ENCODE data around the gene WBP4. TPM values are rescaled to one million over a fixed set of nuclear protein-coding genes. Genes with fewer than 3 reads are reported as not detected.

The WBP4 gene
- total RNA-seq, 2 experiments from 2014 or later, result 9.6 to 11.8 TPM

DNA sequence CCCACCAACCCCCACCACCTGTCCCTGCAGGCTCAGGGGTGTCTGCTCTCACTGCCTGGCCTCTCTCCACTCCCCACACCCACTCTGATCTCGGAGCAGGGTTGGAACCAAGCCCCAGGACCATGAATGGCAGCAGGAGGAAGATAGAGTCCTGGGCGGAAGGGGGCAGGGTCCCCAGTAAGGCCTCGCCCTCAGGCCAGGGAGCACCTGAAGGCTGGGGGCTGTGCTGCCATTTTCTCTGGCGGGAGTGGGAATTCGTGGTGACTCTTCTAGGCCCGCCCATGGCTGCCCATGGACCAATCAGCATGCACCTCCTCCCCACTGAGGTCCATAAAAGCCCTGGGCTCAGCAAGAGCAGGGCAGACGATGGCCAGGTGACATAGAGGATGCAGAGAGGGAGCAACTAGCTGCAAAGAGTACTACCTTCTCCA lies 46.3 kb downstream of the WBP4 start:
- ATAC-seq, result no peak
- intact Hi-C loops (cut with micrococcal nuclease), result no loop called here
- no peaks in the 10 kb centered on the region for H3K27me3 Mint-ChIP-seq
- POLR2A ChIA-PET, result interaction anchor here (1.1 kb wide), 1 partner anchor 9 kb away, joined by 4 read pairs; no protein-coding TSS in a partner anchor
- CTCF ChIA-PET, result no interaction called here
- DNase-seq, result no peak
- no peaks in the 10 kb centered on the region for H3K36me3 Mint-ChIP-seq (ENCODE audit: low read depth)
- TF ChIP-seq CTCF (IDR thresholded peaks at IDR 0.05), result no peak
- no peaks in the 10 kb centered on the region for H3K4me1 Mint-ChIP-seq (ENCODE audit: low read depth)
- no peak overlapping the region for H3K27ac Mint-ChIP-seq
- no peaks in the 10 kb centered on the region for H3K9me3 Mint-ChIP-seq
- no peak overlapping the region for H3K4me3 Mint-ChIP-seq

DNA sequence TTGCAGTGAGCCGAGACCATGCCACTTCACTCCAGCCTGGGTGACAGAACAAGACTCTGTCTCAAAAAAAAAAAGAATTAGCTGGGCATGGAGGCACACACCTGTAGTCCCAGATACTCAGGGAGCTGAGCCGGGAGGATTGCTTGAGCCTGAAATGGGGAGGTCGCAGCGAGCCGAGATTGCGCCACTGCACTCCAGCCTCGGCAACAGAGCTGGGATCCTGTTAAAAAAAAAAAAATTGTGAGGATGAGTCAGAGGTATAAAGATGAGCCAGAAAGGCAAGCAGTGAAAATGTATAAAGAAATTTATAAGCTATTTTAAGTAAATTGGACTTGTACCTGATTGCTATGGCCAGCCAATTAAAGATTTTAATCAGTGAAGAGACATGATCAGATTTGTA lies 50.1 kb downstream of the WBP4 start:
- H3K36me3 Mint-ChIP-seq (ENCODE audit: low read depth), result no peaks in the 10 kb centered on the region
- no peak overlapping the region for H3K4me3 Mint-ChIP-seq
- intact Hi-C loops (cut with micrococcal nuclease), result no loop called here
- DNase-seq (no peak), ATAC-seq (no peak)
- TF ChIP-seq CTCF (IDR thresholded peaks at IDR 0.05), result no peak
- POLR2A ChIA-PET, result interaction anchor here (0.6 kb wide), 1 partner anchor 1429 kb away, joined by 3 read pairs; no protein-coding TSS in a partner anchor
- no peaks in the 10 kb centered on the region for H3K4me1 Mint-ChIP-seq (ENCODE audit: low read depth)
- H3K27me3 Mint-ChIP-seq, result no peaks in the 10 kb centered on the region
- CTCF ChIA-PET, result interaction anchor here (1.0 kb wide), 1 partner anchor 57 kb away, joined by 5 read pairs; no protein-coding TSS in a partner anchor
- H3K27ac Mint-ChIP-seq, result no peak overlapping the region
- H3K9me3 Mint-ChIP-seq, result no peaks in the 10 kb centered on the region

GRCh38 chr13:41117869-41118268 lies 56.6 kb downstream of the WBP4 start:
- no peak overlapping the region for H3K4me3 Mint-ChIP-seq
- TF ChIP-seq CTCF (IDR thresholded peaks at IDR 0.05), result no peak
- H3K27me3 Mint-ChIP-seq, result no peaks in the 10 kb centered on the region
- peak; percentile 20 for ATAC-seq
- H3K27ac Mint-ChIP-seq, result no peak overlapping the region
- intact Hi-C loops (cut with micrococcal nuclease), result no loop called here
- no peaks in the 10 kb centered on the region for H3K9me3 Mint-ChIP-seq
- peaks cover 1% of the 10 kb centered on the region for H3K4me1 Mint-ChIP-seq (ENCODE audit: low read depth)
- DNase-seq, result no peak
- H3K36me3 Mint-ChIP-seq (ENCODE audit: low read depth), result no peaks in the 10 kb centered on the region
- ChIA-PET CTCF (no interaction called here), POLR2A (no interaction called here)

DNA sequence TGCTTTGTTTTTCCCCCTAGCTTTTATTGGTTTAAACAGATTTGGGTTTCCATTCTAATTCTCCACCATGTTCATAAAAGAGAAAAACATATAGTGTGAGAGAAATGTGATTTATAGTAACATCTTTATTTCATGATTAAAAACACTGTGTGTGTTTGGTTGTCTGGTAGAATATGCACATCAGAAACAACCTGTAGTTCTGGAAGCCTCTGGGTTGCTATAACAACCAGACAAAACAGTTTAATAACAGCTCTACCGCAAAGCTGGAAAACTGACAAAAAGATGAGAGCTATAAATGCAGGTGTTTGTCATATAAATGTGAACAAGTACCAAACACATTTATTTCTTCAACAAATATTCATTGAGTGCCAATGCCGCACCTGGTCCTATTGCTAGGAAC lies 61.5 kb downstream of the WBP4 start:
- H3K36me3 Mint-ChIP-seq (ENCODE audit: low read depth), result peaks cover 10% of the 10 kb centered on the region
- ATAC-seq, result no peak
- TF ChIP-seq CTCF (IDR thresholded peaks at IDR 0.05), result no peak
- POLR2A ChIA-PET, result no interaction called here
- H3K27me3 Mint-ChIP-seq, result no peaks in the 10 kb centered on the region
- no peak overlapping the region for H3K4me3 Mint-ChIP-seq
- H3K9me3 Mint-ChIP-seq, result peaks cover 2% of the 10 kb centered on the region
- CTCF ChIA-PET, result no interaction called here
- peaks cover 2% of the 10 kb centered on the region for H3K4me1 Mint-ChIP-seq (ENCODE audit: low read depth)
- H3K27ac Mint-ChIP-seq, result no peak overlapping the region
- DNase-seq, result no peak
- intact Hi-C loops (cut with micrococcal nuclease), result no loop called here

DNA sequence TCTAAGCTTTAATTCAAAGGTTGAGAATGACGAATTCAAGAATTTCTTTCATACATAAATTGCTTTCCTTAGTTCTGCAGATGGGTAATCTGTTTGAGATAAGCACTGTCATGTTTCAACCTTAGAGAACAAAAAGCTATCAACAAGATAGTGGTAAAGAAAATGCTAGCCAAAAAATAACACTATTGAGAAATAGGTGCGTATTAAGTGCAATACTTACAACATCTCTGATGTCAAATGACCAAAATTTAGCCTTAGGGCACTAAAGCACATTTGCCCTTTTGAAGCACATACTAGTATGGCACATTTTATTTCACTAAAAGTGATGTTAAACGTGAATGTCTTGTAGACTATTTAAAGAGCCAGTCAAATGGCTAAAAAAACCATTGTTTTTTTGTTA lies 66.4 kb downstream of the WBP4 start:
- Mint-ChIP-seq H3K4me1 (ENCODE audit: low read depth) (peaks cover 33% of the 10 kb centered on the region), H3K27ac (no peak overlapping the region), H3K4me3 (no peak overlapping the region), H3K27me3 (no peaks in the 10 kb centered on the region), H3K36me3 (ENCODE audit: low read depth) (peaks cover 22% of the 10 kb centered on the region), H3K9me3 (peaks cover 2% of the 10 kb centered on the region)
- intact Hi-C loops (cut with micrococcal nuclease), result no loop called here
- TF ChIP-seq CTCF (IDR thresholded peaks at IDR 0.05), result no peak
- CTCF ChIA-PET, result no interaction called here
- POLR2A ChIA-PET, result interaction anchor here (1.0 kb wide), 1 partner anchor 77 kb away, joined by 4 read pairs; no protein-coding TSS in a partner anchor
- DNase-seq (no peak), ATAC-seq (no peak)

Measured in activated CD8-positive, alpha-beta T cell treated with anti-CD3 and anti-CD28 coated beads for 36 hours (primary cell).